Inflammatory macrophage (primary cell): ENCODE data around the gene WNT9B.
"Not testable (repeated sequence)": the region's sequence is repeated elsewhere in the genome, so short reads cannot be mapped to it uniquely, and the experiment has no call there.

ENCODE experiments used
- DNase-seq, 2 donors: peaks; one replicate each; pipeline ENCODE4 v3.0.0-alpha.2; 2020 to 2022

WNT9B gene

GRCh38 chr17:46822388-46822921, 28.9 kb upstream of the WNT9B start:
- no peak for DNase-seq

- no peak for DNase-seq
These were observed 27.7 kb upstream of the WNT9B start for GRCh38 chr17:46823657-46824056.

- no peak for DNase-seq
These were observed 25.3 kb upstream of the WNT9B start for GRCh38 chr17:46826116-46826515.

- DNase-seq = no peak
These were observed 24.1 kb upstream of the WNT9B start for GRCh38 chr17:46827274-46827673.

- no peak for DNase-seq
These were observed 19.6 kb upstream of the WNT9B start for GRCh38 chr17:46831573-46832330.

GRCh38 chr17:46832331-46832821, 19.0 kb upstream of the WNT9B start:
- DNase-seq = no peak

GRCh38 chr17:46832945-46833839, 18.2 kb upstream of the WNT9B start:
- no peak for DNase-seq

- DNase-seq = no peak
These were observed 17.6 kb upstream of the WNT9B start for GRCh38 chr17:46833840-46834208.

GRCh38 chr17:46834846-46835245, 16.5 kb upstream of the WNT9B start:
- DNase-seq = no peak

GRCh38 chr17:46836500-46836899, 14.9 kb upstream of the WNT9B start:
- DNase-seq = no peak

GRCh38 chr17:46837521-46837920, 13.9 kb upstream of the WNT9B start:
- DNase-seq = no peak

GRCh38 chr17:46839211-46839610, 12.2 kb upstream of the WNT9B start:
- no peak for DNase-seq

GRCh38 chr17:46840596-46840995, 10.8 kb upstream of the WNT9B start:
- DNase-seq = not testable (repeated sequence)

GRCh38 chr17:46841561-46842379, 9.6 kb upstream of the WNT9B start:
- peak in 1 of 2 donors; percentile 11 for DNase-seq

- DNase-seq = peak in 1 of 2 donors; percentile 4
These were observed 8.5 kb upstream of the WNT9B start for GRCh38 chr17:46842835-46843234.

- no peak for DNase-seq
These were observed 3.9 kb upstream of the WNT9B start for GRCh38 chr17:46847204-46848191.

- DNase-seq = no peak
These were observed 2.8 kb upstream of the WNT9B start for GRCh38 chr17:46848534-46848933.

- no peak for DNase-seq
These were observed 725 bp upstream of the WNT9B start for GRCh38 chr17:46850688-46851028.

- no peak for DNase-seq
These were observed 2.6 kb downstream of the WNT9B start for GRCh38 chr17:46853896-46854444.

GRCh38 chr17:46854515-46854914, 3.1 kb downstream of the WNT9B start:
- DNase-seq = no peak

GRCh38 chr17:46854948-46855347, 3.6 kb downstream of the WNT9B start:
- DNase-seq = no peak
